ENCODE results near the gene CNTNAP2. TPM values are rescaled to one million over a fixed set of nuclear protein-coding genes. Genes with fewer than 3 reads are reported as not detected.
A peak's percentile ranks its signal among the peaks of the same experiment; 100 is the strongest.

CNTNAP2 gene
- total RNA-seq, 1 experiment from 2014 or later: 0.03 TPM

DNA sequence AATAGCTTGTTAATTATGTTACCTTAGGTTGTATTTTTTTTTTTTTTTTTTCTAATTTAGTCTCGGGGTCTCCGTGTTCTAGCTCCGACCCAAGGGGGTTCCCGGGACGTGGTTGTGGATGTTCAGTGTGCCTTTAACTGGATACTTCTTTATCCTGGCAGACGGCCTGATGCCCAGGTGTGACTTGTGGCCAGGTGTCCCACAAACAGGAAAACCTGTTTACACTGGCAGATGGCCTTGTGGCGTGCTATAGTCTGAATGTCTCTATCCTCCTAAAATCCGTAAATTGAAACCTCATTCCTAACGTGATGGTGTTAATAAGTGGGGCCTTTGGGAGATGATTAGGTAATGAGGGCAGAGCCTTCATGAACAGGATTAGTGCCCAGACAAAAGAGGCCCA, 1927.6 kb downstream of the CNTNAP2 start:
- no peaks in the 10 kb centered on the region for H3K27me3 ChIP-seq (ENCODE audit: control insufficient read depth, insufficient read depth, low read length)
- TF ChIP-seq, protein P1, sequence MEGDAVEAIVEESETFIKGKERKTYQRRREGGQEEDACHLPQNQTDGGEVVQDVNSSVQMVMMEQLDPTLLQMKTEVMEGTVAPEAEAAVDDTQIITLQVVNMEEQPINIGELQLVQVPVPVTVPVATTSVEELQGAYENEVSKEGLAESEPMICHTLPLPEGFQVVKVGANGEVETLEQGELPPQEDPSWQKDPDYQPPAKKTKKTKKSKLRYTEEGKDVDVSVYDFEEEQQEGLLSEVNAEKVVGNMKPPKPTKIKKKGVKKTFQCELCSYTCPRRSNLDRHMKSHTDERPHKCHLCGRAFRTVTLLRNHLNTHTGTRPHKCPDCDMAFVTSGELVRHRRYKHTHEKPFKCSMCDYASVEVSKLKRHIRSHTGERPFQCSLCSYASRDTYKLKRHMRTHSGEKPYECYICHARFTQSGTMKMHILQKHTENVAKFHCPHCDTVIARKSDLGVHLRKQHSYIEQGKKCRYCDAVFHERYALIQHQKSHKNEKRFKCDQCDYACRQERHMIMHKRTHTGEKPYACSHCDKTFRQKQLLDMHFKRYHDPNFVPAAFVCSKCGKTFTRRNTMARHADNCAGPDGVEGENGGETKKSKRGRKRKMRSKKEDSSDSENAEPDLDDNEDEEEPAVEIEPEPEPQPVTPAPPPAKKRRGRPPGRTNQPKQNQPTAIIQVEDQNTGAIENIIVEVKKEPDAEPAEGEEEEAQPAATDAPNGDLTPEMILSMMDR (IDR thresholded peaks at IDR 0.05): no peak
- TF ChIP-seq, protein P2, sequence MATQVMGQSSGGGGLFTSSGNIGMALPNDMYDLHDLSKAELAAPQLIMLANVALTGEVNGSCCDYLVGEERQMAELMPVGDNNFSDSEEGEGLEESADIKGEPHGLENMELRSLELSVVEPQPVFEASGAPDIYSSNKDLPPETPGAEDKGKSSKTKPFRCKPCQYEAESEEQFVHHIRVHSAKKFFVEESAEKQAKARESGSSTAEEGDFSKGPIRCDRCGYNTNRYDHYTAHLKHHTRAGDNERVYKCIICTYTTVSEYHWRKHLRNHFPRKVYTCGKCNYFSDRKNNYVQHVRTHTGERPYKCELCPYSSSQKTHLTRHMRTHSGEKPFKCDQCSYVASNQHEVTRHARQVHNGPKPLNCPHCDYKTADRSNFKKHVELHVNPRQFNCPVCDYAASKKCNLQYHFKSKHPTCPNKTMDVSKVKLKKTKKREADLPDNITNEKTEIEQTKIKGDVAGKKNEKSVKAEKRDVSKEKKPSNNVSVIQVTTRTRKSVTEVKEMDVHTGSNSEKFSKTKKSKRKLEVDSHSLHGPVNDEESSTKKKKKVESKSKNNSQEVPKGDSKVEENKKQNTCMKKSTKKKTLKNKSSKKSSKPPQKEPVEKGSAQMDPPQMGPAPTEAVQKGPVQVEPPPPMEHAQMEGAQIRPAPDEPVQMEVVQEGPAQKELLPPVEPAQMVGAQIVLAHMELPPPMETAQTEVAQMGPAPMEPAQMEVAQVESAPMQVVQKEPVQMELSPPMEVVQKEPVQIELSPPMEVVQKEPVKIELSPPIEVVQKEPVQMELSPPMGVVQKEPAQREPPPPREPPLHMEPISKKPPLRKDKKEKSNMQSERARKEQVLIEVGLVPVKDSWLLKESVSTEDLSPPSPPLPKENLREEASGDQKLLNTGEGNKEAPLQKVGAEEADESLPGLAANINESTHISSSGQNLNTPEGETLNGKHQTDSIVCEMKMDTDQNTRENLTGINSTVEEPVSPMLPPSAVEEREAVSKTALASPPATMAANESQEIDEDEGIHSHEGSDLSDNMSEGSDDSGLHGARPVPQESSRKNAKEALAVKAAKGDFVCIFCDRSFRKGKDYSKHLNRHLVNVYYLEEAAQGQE (IDR thresholded peaks at IDR 0.05; ENCODE audit: insufficient read depth in 1 of 2, low read depth in 2 of 2, low read length in 1 of 2): no peak
- TF ChIP-seq POLR2AphosphoS5 (IDR thresholded peaks at IDR 0.05; ENCODE audit: low read depth, low read length): no peak
- no peak for TF ChIP-seq TCF7L2 (IDR thresholded peaks at IDR 0.05; ENCODE audit: low read depth, low read length)
- TF ChIP-seq SIN3A (IDR thresholded peaks at IDR 0.05; ENCODE audit: borderline replicate concordance, insufficient read depth, low read depth, low read length): no peak
- CTCF ChIA-PET: no interaction called here
- no peak for DNase-seq (ENCODE audit: low read depth, low spot score)
- H3K4me1 ChIP-seq (ENCODE audit: control insufficient read depth, insufficient read depth, low read length): no peaks in the 10 kb centered on the region
- ATAC-seq: no peak
- no peak overlapping the region for H3K27ac ChIP-seq (ENCODE audit: low read length)
- intact Hi-C loops (cut with micrococcal nuclease; ENCODE audit: unreplicated experiment) (no loop called here), in situ Hi-C loops (cut with HindIII; ENCODE audit: low pct_unique_long_range_greater_than_20kb, low sequenced_read_pairs) (no loop called here)
- no TSS peak for BruUV-seq (replicated peaks)
- no peaks in the 10 kb centered on the region for H3K9me3 ChIP-seq (ENCODE audit: control insufficient read depth, insufficient read depth, low read depth, low read length)
- H3K36me3 ChIP-seq (ENCODE audit: control insufficient read depth, insufficient read depth, low read length): no peaks in the 10 kb centered on the region
- peak overlapping the region in 1 of 2 experiments; percentile 28; a peak in 1 of 4 replicates for H3K4me3 ChIP-seq (ENCODE audit: low read depth in 2 of 2, low read length in 2 of 2)
- POLR2A ChIA-PET: no interaction called here

DNA sequence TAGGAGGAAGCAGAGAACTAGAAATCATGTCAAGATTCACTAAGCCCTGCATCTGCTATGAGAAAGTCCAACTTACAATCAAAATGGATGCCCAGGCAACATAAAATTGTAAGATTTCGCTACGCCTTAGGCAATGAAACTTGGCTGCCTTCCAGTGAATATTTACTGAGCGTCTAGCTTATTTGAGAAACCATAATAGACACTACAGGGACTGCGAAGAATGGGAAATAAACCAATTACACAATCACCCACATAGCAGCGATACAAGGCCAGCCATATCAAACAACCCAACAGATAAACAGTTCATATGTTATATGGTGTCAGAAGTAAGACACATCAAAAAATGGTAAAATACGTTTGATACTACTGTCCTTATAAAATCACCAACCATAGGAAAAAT, 1928.9 kb downstream of the CNTNAP2 start:
- H3K36me3 ChIP-seq (ENCODE audit: control insufficient read depth, insufficient read depth, low read length): no peaks in the 10 kb centered on the region
- ATAC-seq: no peak
- ChIA-PET POLR2A (no interaction called here), CTCF (no interaction called here)
- no peaks in the 10 kb centered on the region for H3K9me3 ChIP-seq (ENCODE audit: control insufficient read depth, insufficient read depth, low read depth, low read length)
- no peak overlapping the region for H3K27ac ChIP-seq (ENCODE audit: low read length)
- BruUV-seq (replicated peaks): no TSS peak
- TF ChIP-seq TCF7L2 (IDR thresholded peaks at IDR 0.05; ENCODE audit: low read depth, low read length) (no peak), POLR2AphosphoS5 (IDR thresholded peaks at IDR 0.05; ENCODE audit: low read depth, low read length) (no peak), SIN3A (IDR thresholded peaks at IDR 0.05; ENCODE audit: borderline replicate concordance, insufficient read depth, low read depth, low read length) (no peak)
- TF ChIP-seq, protein P2 (IDR thresholded peaks at IDR 0.05; ENCODE audit: insufficient read depth in 1 of 2, low read depth in 2 of 2, low read length in 1 of 2): no peak
- TF ChIP-seq, protein P1 (IDR thresholded peaks at IDR 0.05): no peak
- in situ Hi-C loops (cut with HindIII; ENCODE audit: low pct_unique_long_range_greater_than_20kb, low sequenced_read_pairs) (no loop called here), intact Hi-C loops (cut with micrococcal nuclease; ENCODE audit: unreplicated experiment) (no loop called here)
- no peak for DNase-seq (ENCODE audit: low read depth, low spot score)
- no peaks in the 10 kb centered on the region for H3K4me1 ChIP-seq (ENCODE audit: control insufficient read depth, insufficient read depth, low read length)
- no peak overlapping the region for H3K4me3 ChIP-seq (ENCODE audit: low read depth in 2 of 2, low read length in 2 of 2)
- no peaks in the 10 kb centered on the region for H3K27me3 ChIP-seq (ENCODE audit: control insufficient read depth, insufficient read depth, low read length)
